ENCODE data around the gene SRSF7.

Gene SRSF7

GRCh38 chr2:38700113-38700785 is 50.9 kb downstream of the SRSF7 start:
- Histone ChIP-seq H3K27ac (ENCODE audit: low read length) (no peak overlapping the region), H3K79me2 (ENCODE audit: insufficient read depth, low read length) (no peaks in the 10 kb centered on the region), H3K4me1 (ENCODE audit: insufficient read depth, low read length) (no peaks in the 10 kb centered on the region), H3K9ac (ENCODE audit: low read depth, low read length) (no peak overlapping the region), H3K9me3 (ENCODE audit: insufficient read depth, low read length, severe bottlenecking) (no peaks in the 10 kb centered on the region), H3K4me3 (ENCODE audit: low read depth in 1 of 2, low read length in 2 of 2) (no peak overlapping the region), H2AFZ (ENCODE audit: low read depth, low read length) (no peak overlapping the region), H3K36me3 (ENCODE audit: insufficient read depth, low read length) (no peaks in the 10 kb centered on the region), H4K20me1 (ENCODE audit: insufficient read depth, low read length) (no peaks in the 10 kb centered on the region), H3K4me2 (ENCODE audit: insufficient read depth, low read length) (no peak overlapping the region), H3K27me3 (ENCODE audit: insufficient read depth, low read length, poor library complexity) (no peaks in the 10 kb centered on the region)
- DNase-seq (no peak), ATAC-seq (ENCODE audit: insufficient read depth, low read depth) (no peak)
- no peak for TF ChIP-seq EZH2 (IDR thresholded peaks at IDR 0.05; ENCODE audit: borderline replicate concordance, low read depth, low read length, severe bottlenecking)
- TF ChIP-seq, protein P1, sequence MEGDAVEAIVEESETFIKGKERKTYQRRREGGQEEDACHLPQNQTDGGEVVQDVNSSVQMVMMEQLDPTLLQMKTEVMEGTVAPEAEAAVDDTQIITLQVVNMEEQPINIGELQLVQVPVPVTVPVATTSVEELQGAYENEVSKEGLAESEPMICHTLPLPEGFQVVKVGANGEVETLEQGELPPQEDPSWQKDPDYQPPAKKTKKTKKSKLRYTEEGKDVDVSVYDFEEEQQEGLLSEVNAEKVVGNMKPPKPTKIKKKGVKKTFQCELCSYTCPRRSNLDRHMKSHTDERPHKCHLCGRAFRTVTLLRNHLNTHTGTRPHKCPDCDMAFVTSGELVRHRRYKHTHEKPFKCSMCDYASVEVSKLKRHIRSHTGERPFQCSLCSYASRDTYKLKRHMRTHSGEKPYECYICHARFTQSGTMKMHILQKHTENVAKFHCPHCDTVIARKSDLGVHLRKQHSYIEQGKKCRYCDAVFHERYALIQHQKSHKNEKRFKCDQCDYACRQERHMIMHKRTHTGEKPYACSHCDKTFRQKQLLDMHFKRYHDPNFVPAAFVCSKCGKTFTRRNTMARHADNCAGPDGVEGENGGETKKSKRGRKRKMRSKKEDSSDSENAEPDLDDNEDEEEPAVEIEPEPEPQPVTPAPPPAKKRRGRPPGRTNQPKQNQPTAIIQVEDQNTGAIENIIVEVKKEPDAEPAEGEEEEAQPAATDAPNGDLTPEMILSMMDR (IDR thresholded peaks at IDR 0.05; ENCODE audit: borderline replicate concordance, extremely low read depth, low read length, poor library complexity, severe bottlenecking), result no peak

GRCh38 chr2:38698467-38699003 is 52.6 kb downstream of the SRSF7 start:
- H2AFZ ChIP-seq (ENCODE audit: low read depth, low read length), result no peak overlapping the region
- H3K9ac ChIP-seq (ENCODE audit: low read depth, low read length), result no peak overlapping the region
- ATAC-seq (ENCODE audit: insufficient read depth, low read depth) (no peak), DNase-seq (no peak)
- H3K4me2 ChIP-seq (ENCODE audit: insufficient read depth, low read length), result no peak overlapping the region
- H3K4me3 ChIP-seq (ENCODE audit: low read depth in 1 of 2, low read length in 2 of 2), result no peak overlapping the region
- H3K36me3 ChIP-seq (ENCODE audit: insufficient read depth, low read length), result no peaks in the 10 kb centered on the region
- H3K27me3 ChIP-seq (ENCODE audit: insufficient read depth, low read length, poor library complexity), result no peaks in the 10 kb centered on the region
- no peaks in the 10 kb centered on the region for H3K9me3 ChIP-seq (ENCODE audit: insufficient read depth, low read length, severe bottlenecking)
- H3K4me1 ChIP-seq (ENCODE audit: insufficient read depth, low read length), result no peaks in the 10 kb centered on the region
- TF ChIP-seq, protein P1 (IDR thresholded peaks at IDR 0.05; ENCODE audit: borderline replicate concordance, extremely low read depth, low read length, poor library complexity, severe bottlenecking), result no peak
- no peak for TF ChIP-seq EZH2 (IDR thresholded peaks at IDR 0.05; ENCODE audit: borderline replicate concordance, low read depth, low read length, severe bottlenecking)
- no peak overlapping the region for H3K27ac ChIP-seq (ENCODE audit: low read length)
- H4K20me1 ChIP-seq (ENCODE audit: insufficient read depth, low read length), result no peaks in the 10 kb centered on the region
- H3K79me2 ChIP-seq (ENCODE audit: insufficient read depth, low read length), result no peaks in the 10 kb centered on the region

DNA sequence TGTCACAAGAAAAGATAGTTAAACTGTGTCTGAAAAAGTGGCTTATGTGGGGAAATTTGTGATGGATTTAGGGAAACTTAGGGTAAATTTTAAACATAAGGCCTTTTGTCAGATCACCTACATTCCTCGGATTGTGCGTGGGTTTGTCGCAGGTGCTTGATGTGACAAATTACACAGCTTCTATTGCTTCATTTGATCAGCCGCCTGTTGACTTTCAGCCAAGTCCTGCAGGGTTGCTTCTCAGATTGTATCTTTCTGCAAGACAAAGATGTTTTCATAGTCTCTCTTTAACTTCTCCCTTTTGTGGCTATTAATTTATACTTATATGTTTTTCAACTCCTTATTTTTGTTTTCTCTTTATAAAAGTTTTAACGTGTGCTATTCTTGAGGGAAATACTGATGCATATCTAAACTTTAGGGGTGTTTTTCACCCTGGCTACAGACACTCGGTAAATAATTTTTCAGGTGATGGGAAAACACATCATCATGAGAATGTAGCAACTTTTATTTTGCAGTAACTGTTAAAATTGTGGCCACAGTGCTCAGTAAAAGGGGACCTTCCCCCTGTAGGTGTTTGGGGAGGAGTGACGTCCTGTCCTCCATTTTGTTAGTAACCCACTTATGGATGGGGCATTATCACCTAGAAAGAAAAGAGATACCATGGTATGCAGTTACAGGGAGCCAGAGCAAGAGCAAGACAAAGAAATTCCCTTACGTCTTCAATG is 53.9 kb downstream of the SRSF7 start:
- no peak overlapping the region for H3K27ac ChIP-seq (ENCODE audit: low read length)
- ATAC-seq (ENCODE audit: insufficient read depth, low read depth), result no peak
- no peak overlapping the region for H3K9ac ChIP-seq (ENCODE audit: low read depth, low read length)
- no peak overlapping the region for H2AFZ ChIP-seq (ENCODE audit: low read depth, low read length)
- DNase-seq, result no peak
- H3K4me1 ChIP-seq (ENCODE audit: insufficient read depth, low read length), result no peaks in the 10 kb centered on the region
- no peak overlapping the region for H3K4me3 ChIP-seq (ENCODE audit: low read depth in 1 of 2, low read length in 2 of 2)
- no peaks in the 10 kb centered on the region for H3K27me3 ChIP-seq (ENCODE audit: insufficient read depth, low read length, poor library complexity)
- no peaks in the 10 kb centered on the region for H3K9me3 ChIP-seq (ENCODE audit: insufficient read depth, low read length, severe bottlenecking)
- H3K4me2 ChIP-seq (ENCODE audit: insufficient read depth, low read length), result no peak overlapping the region
- TF ChIP-seq, protein P1 (IDR thresholded peaks at IDR 0.05; ENCODE audit: borderline replicate concordance, extremely low read depth, low read length, poor library complexity, severe bottlenecking), result no peak
- TF ChIP-seq EZH2 (IDR thresholded peaks at IDR 0.05; ENCODE audit: borderline replicate concordance, low read depth, low read length, severe bottlenecking), result no peak
- no peaks in the 10 kb centered on the region for H3K36me3 ChIP-seq (ENCODE audit: insufficient read depth, low read length)
- H3K79me2 ChIP-seq (ENCODE audit: insufficient read depth, low read length), result no peaks in the 10 kb centered on the region
- no peaks in the 10 kb centered on the region for H4K20me1 ChIP-seq (ENCODE audit: insufficient read depth, low read length)

Data from DND-41 (cell line).